H1 (cell line): ENCODE results near the gene SNX21. TPM values are rescaled to one million over a fixed set of nuclear protein-coding genes. Genes with fewer than 3 reads are reported as not detected.

ENCODE experiments used
- CTCF ChIA-PET: fragments of 300-600 bp; sonication (Branson Sonifier 250); formaldehyde crosslinking; loops from one replicate; lab custom pipeline; 2021; ENCODE audit not compliant: partially characterized antibody; lab: Charles Lee
- POLR2A ChIA-PET: fragments of 300-600 bp; sonication (Branson Sonifier 250); formaldehyde crosslinking; loops from one replicate; lab custom pipeline; 2021; ENCODE audit warnings: inconsistent platforms; ENCODE audit not compliant: partially characterized antibody; lab: Charles Lee
- DNase-seq, 2 experiments: peaks; one replicate each; pipeline versions ENCODE4 v3.0.0 to v3.0.0-alpha.2; 2010 to 2022; ENCODE audit warnings: low spot score in 2 of 2, low read depth in 1 of 2, mixed read lengths in 1 of 2
- FAIRE-seq: peaks from 2 replicates; lab custom pipeline; 2011; peaks lifted over from hg19 to GRCh38; lab: Jason Lieb, UNC
- H2AFZ ChIP-seq: 2 replicates; pipeline ENCODE4 v1.8.1; 2012; ENCODE audit warnings: low read length, inconsistent platforms
- H2AK5ac ChIP-seq: 2 replicates; pipeline ENCODE4 v1.6.1; 2013; ENCODE audit warnings: low read depth, low read length
- H2BK120ac ChIP-seq: replicated peaks from 2 replicates; pipeline ENCODE3; 2013; ENCODE audit warnings: low read depth, low read length, inconsistent platforms
- H2BK12ac ChIP-seq: 2 replicates; pipeline ENCODE4 v1.6.1; 2013; ENCODE audit warnings: low read depth, low read length
- H2BK15ac ChIP-seq: 2 replicates; pipeline ENCODE4 v1.6.1; 2013; ENCODE audit warnings: low read length
- H2BK20ac ChIP-seq: 2 replicates; pipeline ENCODE4 v1.6.1; 2013; ENCODE audit warnings: low read length
- H2BK5ac ChIP-seq: 2 replicates; pipeline ENCODE4 v1.6.1; 2013; ENCODE audit warnings: low read depth, low read length
- H3K14ac ChIP-seq: 2 replicates; pipeline ENCODE4 v1.6.1; 2013; ENCODE audit warnings: inconsistent platforms; ENCODE audit not compliant: insufficient read length
- H3K18ac ChIP-seq: 2 replicates; pipeline ENCODE4 v1.6.1; 2013; ENCODE audit warnings: low read length; ENCODE audit errors: extremely low read depth
- H3K23ac ChIP-seq: 2 replicates; pipeline ENCODE4 v1.6.1; 2013; ENCODE audit warnings: inconsistent platforms; ENCODE audit not compliant: insufficient read length
- H3K23me2 ChIP-seq: 2 replicates; pipeline ENCODE4 v1.6.1; 2013; ENCODE audit warnings: low read depth, low read length
- H3K27ac ChIP-seq: 2 replicates; pipeline ENCODE4 v1.6.1; 2011; ENCODE audit warnings: low read depth, low read length, inconsistent platforms
- H3K27me3 ChIP-seq, 4 experiments: replicated peaks in 1 of 4; 1 replicate in 1 of 4; 2 replicates in 3 of 4; pipeline versions ENCODE4 v1.6.1 to v1.8.1; 2011 to 2013; ENCODE audit warnings: low read length in 3 of 4, mild to moderate bottlenecking in 3 of 4, inconsistent platforms in 2 of 4, mixed read lengths in 2 of 4, moderate library complexity in 1 of 4; ENCODE audit not compliant: control insufficient read depth in 3 of 4, insufficient read depth in 3 of 4; ENCODE audit errors: extremely low read depth in 1 of 4
- H3K36me3 ChIP-seq, 4 experiments: 2 replicates each; pipeline versions ENCODE4 v1.6.1 to v1.8.1; 2011 to 2013; ENCODE audit warnings: mild to moderate bottlenecking in 4 of 4, low read length in 3 of 4, moderate library complexity in 2 of 4, control low read depth in 1 of 4, inconsistent platforms in 1 of 4; ENCODE audit not compliant: insufficient read depth in 4 of 4, control insufficient read depth in 2 of 4
- H3K4ac ChIP-seq: replicated peaks from 2 replicates; pipeline ENCODE3; 2013; ENCODE audit warnings: low read length, low read depth, mixed read lengths, inconsistent platforms; ENCODE audit not compliant: insufficient read length
- H3K4me1 ChIP-seq, 4 experiments: replicated peaks in 1 of 4; 1 replicate in 1 of 4; 2 replicates in 3 of 4; pipeline versions ENCODE4 v1.6.1 to v1.8.1; 2011 to 2013; ENCODE audit warnings: low read length in 3 of 4, inconsistent platforms in 2 of 4, mixed read lengths in 1 of 4; ENCODE audit not compliant: insufficient read depth in 4 of 4, control insufficient read depth in 3 of 4
- H3K4me2 ChIP-seq, 2 experiments: 2 replicates each; pipeline versions ENCODE4 v1.6.1 to v1.8.1; 2011 to 2013; ENCODE audit warnings: low read depth in 2 of 2, low read length in 2 of 2, control low read depth in 1 of 2, inconsistent platforms in 1 of 2, mild to moderate bottlenecking in 1 of 2; ENCODE audit not compliant: insufficient read depth in 1 of 2
- H3K4me3 ChIP-seq, 4 experiments: fragments of 200-600, 300-600 bp in 1 of 4; sonication (generic), shearing (Covaris generic), sonication (Bioruptor Twin) in 1 of 4; 2 replicates each; pipeline versions ENCODE4 v1.5.1 to v1.8.1; 2011 to 2016; ENCODE audit warnings: low read length in 4 of 4, low read depth in 3 of 4, control low read depth in 2 of 4, inconsistent platforms in 2 of 4, mild to moderate bottlenecking in 2 of 4, mixed read lengths in 1 of 4, moderate library complexity in 1 of 4; ENCODE audit not compliant: insufficient read depth in 2 of 4; ENCODE audit errors: extremely low read depth in 1 of 4
- H3K56ac ChIP-seq: replicated peaks from 2 replicates; pipeline ENCODE3; 2013; ENCODE audit warnings: low read depth, mild to moderate bottlenecking, mixed read lengths, low read length, inconsistent platforms; ENCODE audit not compliant: insufficient read length
- H3K79me1 ChIP-seq: 2 replicates; pipeline ENCODE4 v1.6.1; 2013; ENCODE audit warnings: low read depth, low read length, control low read depth
- H3K79me2 ChIP-seq, 2 experiments: 2 replicates each; pipeline versions ENCODE4 v1.6.1 to v1.8.1; 2012 to 2013; ENCODE audit warnings: low read length in 2 of 2, mild to moderate bottlenecking in 2 of 2, inconsistent platforms in 1 of 2; ENCODE audit not compliant: insufficient read depth in 2 of 2, control insufficient read depth in 1 of 2
- H3K9ac ChIP-seq, 4 experiments: replicated peaks in 1 of 4; 1 replicate in 1 of 4; 2 replicates in 3 of 4; pipeline versions ENCODE4 v1.6.1 to v1.8.1; 2011 to 2013; ENCODE audit warnings: low read depth in 3 of 4, low read length in 3 of 4, control low read depth in 2 of 4, mild to moderate bottlenecking in 2 of 4, moderate library complexity in 2 of 4, inconsistent platforms in 1 of 4; ENCODE audit errors: extremely low read depth in 1 of 4
- H3K9me3 ChIP-seq, 2 experiments: 2 replicates each; pipeline versions ENCODE4 v1.6.1 to v1.8.1; 2012 to 2013; ENCODE audit warnings: mild to moderate bottlenecking in 2 of 2, moderate library complexity in 2 of 2, control low read depth in 1 of 2, inconsistent platforms in 1 of 2, low read depth in 1 of 2, low read length in 1 of 2, mixed read lengths in 1 of 2; ENCODE audit not compliant: insufficient read depth in 2 of 2
- H4K20me1 ChIP-seq, 2 experiments: replicated peaks in 1 of 2; 2 replicates each; pipeline versions ENCODE3 to v1.8.1; 2011 to 2013; ENCODE audit warnings: inconsistent platforms in 2 of 2, low read length in 2 of 2, mild to moderate bottlenecking in 1 of 2; ENCODE audit not compliant: insufficient read depth in 2 of 2, control insufficient read depth in 1 of 2
- H4K5ac ChIP-seq: 2 replicates; pipeline ENCODE4 v1.6.1; 2013; ENCODE audit warnings: low read length, low read depth, mixed read lengths, inconsistent platforms; ENCODE audit not compliant: insufficient read length
- H4K8ac ChIP-seq: 2 replicates; pipeline ENCODE4 v1.8.0; 2013; ENCODE audit warnings: mild to moderate bottlenecking, moderate library complexity, low read length, inconsistent platforms; ENCODE audit not compliant: insufficient read depth; ENCODE audit errors: extremely low read depth
- H4K91ac ChIP-seq: replicated peaks from 2 replicates; pipeline ENCODE3; 2013; ENCODE audit warnings: low read length, mixed read lengths, inconsistent platforms; ENCODE audit not compliant: insufficient read length
- ATF3 ChIP-seq: IDR thresholded peaks from 2 replicates; pipeline ENCODE4 v1.6.1; 2011; ENCODE audit warnings: low read depth, mild to moderate bottlenecking, low read length; ENCODE audit not compliant: insufficient read depth
- BCL11A ChIP-seq, 2 experiments: IDR thresholded peaks; one replicate each; pipeline ENCODE4 v1.6.1; 2011; ENCODE audit warnings: low read depth in 2 of 2, low read length in 2 of 2, mild to moderate bottlenecking in 2 of 2
- CHD2 ChIP-seq: IDR thresholded peaks from 2 replicates; pipeline ENCODE4 v1.6.1; 2012; ENCODE audit warnings: low read length, improper control_type of control experiment
- EGR1 ChIP-seq: IDR thresholded peaks from 2 replicates; pipeline ENCODE4 v1.6.1; 2011; ENCODE audit warnings: low read depth, low read length, borderline replicate concordance
- HDAC2 ChIP-seq, 2 experiments: fragments of 300-600 bp in 1 of 2; sonication (generic) in 1 of 2; IDR thresholded peaks; 2 replicates each; pipeline ENCODE4 v1.6.1; 2011 to 2012; ENCODE audit warnings: low read depth in 2 of 2, low read length in 2 of 2, mild to moderate bottlenecking in 2 of 2, moderate library complexity in 2 of 2, borderline replicate concordance in 1 of 2, inconsistent platforms in 1 of 2
- MAFK ChIP-seq: IDR thresholded peaks from 2 replicates; pipeline ENCODE4 v1.6.1; 2012; ENCODE audit warnings: low read depth, mild to moderate bottlenecking, improper control_type of control experiment, low read length
- POU5F1 ChIP-seq: IDR thresholded peaks from 2 replicates; pipeline ENCODE4 v1.6.1; 2011; ENCODE audit warnings: low read depth, mild to moderate bottlenecking, low read length, moderate library complexity
- RBBP5 ChIP-seq: IDR thresholded peaks from 2 replicates; pipeline ENCODE4 v1.7.1; 2012; ENCODE audit warnings: low read depth, mild to moderate bottlenecking, inconsistent platforms, low read length, moderate library complexity, borderline replicate concordance
- SP1 ChIP-seq: IDR thresholded peaks from 2 replicates; pipeline ENCODE4 v1.6.1; 2011; ENCODE audit warnings: low read depth, low read length
- SP2 ChIP-seq: IDR thresholded peaks from 2 replicates; pipeline ENCODE4 v1.6.1; 2012; ENCODE audit warnings: mild to moderate bottlenecking, low read length, inconsistent platforms
- SP4 ChIP-seq: IDR thresholded peaks from 2 replicates; pipeline ENCODE4 v1.6.1; 2012; ENCODE audit warnings: low read length, inconsistent platforms
- SRF ChIP-seq: IDR thresholded peaks from 2 replicates; pipeline ENCODE4 v1.6.1; 2011; ENCODE audit warnings: mild to moderate bottlenecking, low read depth, low read length, moderate library complexity
- TCF12 ChIP-seq: IDR thresholded peaks from 2 replicates; pipeline ENCODE4 v1.6.1; 2011; ENCODE audit warnings: low read depth, mild to moderate bottlenecking, low read length
- WGBS, 2 experiments: shearing (Covaris generic) in 1 of 2; methylation state at CpG; one replicate each; pipeline versions ENCODE4 v1.1.6 to v1.1.7; 2013 to 2015; ENCODE audit warnings: low lambda C conversion rate in 2 of 2, mixed read lengths in 2 of 2, inconsistent platforms in 1 of 2, low coverage in 1 of 2, missing lambda C conversion rate in 1 of 2; ENCODE audit not compliant: insufficient replicate concordance in 2 of 2, insufficient coverage in 1 of 2, insufficient read length in 1 of 2; ENCODE audit errors: extremely low coverage in 1 of 2, missing lambda C conversion rate in 1 of 2; 5-methylcytosine and 5-hydroxymethylcytosine counted together
- polyA plus RNA-seq, 7 experiments: library from polyadenylated mRNA; depleted of rRNA in 3 of 7; stranded (reverse) in 5 of 7; unstranded in 2 of 7; fragments of >200 nt in 5 of 7; fragments of 200-250 nt in 2 of 7; gene quantifications; 1 replicate in 5 of 7; 2 replicates in 1 of 7; 4 replicates in 1 of 7; pipeline versions ENCODE4 v1.2.1 to v1.2.3, GENCODE V29; 2011 to 2013; ENCODE audit warnings: missing spikeins in 2 of 7, mixed read lengths in 2 of 7
- total RNA-seq: library from RNA; stranded (reverse); fragmentation: NEBNext Ultra II Directional; extraction: Animal tissue kit (Norgen Biotek cat#: 25700); gene quantifications from 2 replicates; pipeline ENCODE4 v1.2.1, GENCODE V29; 2021

SNX21 gene
- total and polyA plus RNA-seq, 2 of the 8 experiments (the other 6 are each of a cell fraction or from before 2014, with no cell fraction given): 15.8 to 16.8 TPM

DNA sequence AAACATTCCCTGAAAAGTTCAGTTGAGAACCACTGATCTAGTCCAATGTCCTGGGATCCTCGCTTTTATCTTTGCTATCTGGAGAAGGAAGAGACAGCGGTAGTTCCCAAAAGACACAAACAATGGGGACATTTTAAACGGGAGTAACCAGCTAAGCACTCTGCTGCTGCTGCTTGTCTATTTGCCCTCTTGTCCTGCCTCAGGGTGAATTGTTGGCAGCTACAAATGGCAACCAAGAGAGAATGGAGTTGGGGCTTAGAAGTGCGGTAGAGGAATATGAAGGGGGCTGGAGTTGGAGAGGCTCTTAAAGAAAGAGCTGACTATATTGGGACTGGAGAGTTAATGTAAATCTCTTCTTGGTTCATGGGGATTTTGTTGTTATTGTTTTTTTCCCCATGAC lies 41.0 kb downstream of the SNX21 start:
- no peak overlapping the region for H3K4ac ChIP-seq
- no peak overlapping the region for H2AK5ac ChIP-seq
- no peak overlapping the region for H4K91ac ChIP-seq
- ChIA-PET POLR2A (interaction anchor here (0.6 to 2.0 kb wide), 10 partner anchors 8 to 62 kb away, joined by 3 to 7 read pairs (median 4); partner anchors contain the start of genes NEURL2, PCIF1 and UBE2C), CTCF (interaction anchor here (0.6 to 1.8 kb wide), 6 partner anchors 10 to 95 kb away, joined by 3 to 5 read pairs (median 3); no protein-coding TSS in a partner anchor)
- no peak overlapping the region for H3K27ac ChIP-seq
- no peaks in the 10 kb centered on the region for H3K79me2 ChIP-seq
- no peak overlapping the region for H2BK12ac ChIP-seq
- TF ChIP-seq MAFK (no peak), ATF3 (no peak), EGR1 (no peak), HDAC2 (IDR thresholded peaks at IDR 0.05; ENCODE audit: borderline replicate concordance in 1 of 2, low read depth in 2 of 2, low read length in 2 of 2) (no peak), SP2 (no peak), POU5F1 (no peak), BCL11A (IDR thresholded peaks at IDR 0.05; ENCODE audit: low read depth in 2 of 2, low read length in 2 of 2) (no peak), SRF (no peak), CHD2 (no peak), SP1 (no peak), RBBP5 (no peak), TCF12 (no peak), SP4 (no peak)
- H3K9ac ChIP-seq: no peak overlapping the region
- H3K14ac ChIP-seq: no peak overlapping the region
- no peak overlapping the region for H2BK120ac ChIP-seq
- H4K5ac ChIP-seq: no peak overlapping the region
- no peaks in the 10 kb centered on the region for H3K4me1 ChIP-seq
- no peaks in the 10 kb centered on the region for H3K23me2 ChIP-seq
- no peak overlapping the region for H3K18ac ChIP-seq
- WGBS, 2 experiments: 87% methylated on average over 4 of the region's 4 CpGs; no CpG with 5 or more reads in 1 of the 2 experiments
- H3K4me2 ChIP-seq: no peak overlapping the region
- no peak overlapping the region for H2BK15ac ChIP-seq
- no peak overlapping the region for H3K23ac ChIP-seq
- FAIRE-seq (no peak), DNase-seq (no peak)
- no peak overlapping the region for H3K56ac ChIP-seq
- no peak overlapping the region for H2BK20ac ChIP-seq
- H3K4me3 ChIP-seq: no peak overlapping the region
- no peak overlapping the region for H2AFZ ChIP-seq
- no peak overlapping the region for H4K8ac ChIP-seq
- no peaks in the 10 kb centered on the region for H4K20me1 ChIP-seq
- H3K36me3 ChIP-seq: peaks cover 0 to 9% (median 7%) of the 10 kb centered on the region in 4 experiments; a peak in 6 of 8 replicates
- H3K79me1 ChIP-seq: no peaks in the 10 kb centered on the region
- H3K9me3 ChIP-seq: no peaks in the 10 kb centered on the region
- H2BK5ac ChIP-seq: no peak overlapping the region
- H3K27me3 ChIP-seq: no peaks in the 10 kb centered on the region
